ENCODE data around the gene IDE. TPM values are rescaled to one million over a fixed set of nuclear protein-coding genes. Genes with fewer than 3 reads are reported as not detected.

The IDE gene
- 15.1 and 15.7 TPM in 2 replicates for total RNA-seq (2014; rRNA removed; shearing (Covaris generic))

DNA sequence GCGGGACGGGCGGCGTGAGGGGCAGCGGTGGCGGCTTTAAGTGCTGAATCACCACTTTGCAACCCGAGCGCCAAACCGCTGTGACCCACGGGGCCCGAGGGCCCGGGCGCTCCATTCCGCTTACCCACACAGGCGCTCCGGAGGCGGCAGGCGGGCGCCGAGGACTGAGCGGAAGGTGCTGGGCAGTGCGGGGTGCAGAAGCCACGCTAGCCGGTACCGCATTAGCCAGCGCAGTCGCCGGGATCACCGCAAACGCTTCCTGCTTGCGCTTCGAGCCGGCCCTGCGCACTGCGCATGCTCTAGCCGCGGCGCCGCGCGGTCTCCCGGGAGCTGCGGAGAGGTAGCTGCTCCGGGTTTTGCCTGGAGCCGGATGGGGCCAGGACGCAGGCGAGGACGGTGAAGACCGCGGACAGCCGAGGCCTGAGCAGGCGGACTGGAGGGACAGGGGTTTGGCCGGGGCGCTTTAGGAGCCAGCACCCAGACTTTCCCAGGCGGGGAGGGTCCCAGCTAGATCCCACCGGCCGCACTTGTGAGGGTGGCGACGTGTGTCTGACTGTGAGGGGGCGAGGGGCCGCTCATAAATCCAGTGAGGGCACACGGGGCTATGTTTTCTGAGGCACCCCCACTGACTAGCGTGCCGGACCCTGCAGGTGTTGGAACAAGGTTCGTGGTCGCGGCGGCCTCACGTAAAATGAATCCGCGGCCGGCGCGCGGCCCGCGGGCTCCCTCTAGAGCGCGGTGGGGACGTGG is at the start of gene IDE:
Gene IDE (minus strand): TSS at position 296 of the 750 bp plus-strand sequence. CDS start 74 bp downstream, at position 222.

DNA sequence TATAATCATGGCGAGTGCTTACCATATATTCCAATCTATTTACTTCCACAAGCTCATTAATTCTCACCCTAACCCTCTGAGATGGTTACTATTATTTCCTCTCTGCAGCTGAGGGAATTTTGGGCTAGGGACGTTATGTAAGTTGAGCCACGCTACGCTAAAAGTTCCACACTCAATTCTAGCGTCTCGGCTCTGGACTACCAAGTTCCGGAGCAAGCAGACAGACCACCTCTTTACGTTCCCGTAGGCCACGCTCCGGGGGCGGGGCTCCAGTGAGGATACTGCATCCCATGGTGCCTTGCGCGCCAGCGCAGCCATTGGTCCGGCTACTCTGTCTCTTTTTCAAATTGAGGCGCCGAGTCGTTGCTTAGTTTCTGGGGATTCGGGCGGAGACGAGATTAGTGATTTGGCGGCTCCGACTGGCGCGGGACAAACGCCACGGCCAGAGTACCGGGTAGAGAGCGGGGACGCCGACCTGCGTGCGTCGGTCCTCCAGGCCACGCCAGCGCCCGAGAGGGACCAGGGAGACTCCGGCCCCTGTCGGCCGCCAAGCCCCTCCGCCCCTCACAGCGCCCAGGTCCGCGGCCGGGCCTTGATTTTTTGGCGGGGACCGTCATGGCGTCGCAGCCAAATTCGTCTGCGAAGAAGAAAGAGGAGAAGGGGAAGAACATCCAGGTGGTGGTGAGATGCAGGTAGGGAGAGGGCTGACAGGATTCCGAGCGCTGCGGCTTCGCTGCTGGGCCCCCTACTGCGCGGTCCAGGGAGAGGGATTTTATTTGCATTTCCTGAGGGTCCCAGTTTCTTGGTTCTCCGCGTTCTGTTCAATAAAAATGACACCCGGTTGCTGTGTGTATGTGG is 19.1 kb upstream of the IDE start, which contains the start of gene KIF11:
Gene KIF11 (plus strand): TSS at position 370 of the 858 bp plus-strand sequence. CDS start 246 bp downstream, at position 616.

Other genes with a start within 250 kb of the IDE start
- gene KIF11, start 19.0 kb upstream of the IDE start, total RNA-seq (2014; rRNA removed; shearing (Covaris generic)), result 39.6 and 45.6 TPM in 2 replicates
- 10.6 and 12.5 TPM in 2 replicates for gene HHEX, start 115.9 kb upstream of the IDE start, total RNA-seq (2014; rRNA removed; shearing (Covaris generic))

All from A375 (cell line).